ENCODE measurements around the gene FNDC3A. TPM values are rescaled to one million over a fixed set of nuclear protein-coding genes. Genes with fewer than 3 reads are reported as not detected.

Gene FNDC3A
- total RNA-seq, 1 experiment from 2014 or later: 61.4 TPM

- no peaks in the 10 kb centered on the region for H3K27me3 Mint-ChIP-seq (ENCODE audit: insufficient read depth, unreplicated experiment)
- H3K9me3 Mint-ChIP-seq (ENCODE audit: unreplicated experiment): no peaks in the 10 kb centered on the region
- ChIA-PET CTCF (interaction anchor here (0.7 kb wide), 1 partner anchor 96 kb away, joined by 4 read pairs; no protein-coding TSS in a partner anchor), POLR2A (interaction anchor here (0.6 kb wide), 1 partner anchor 368 kb away, joined by 3 read pairs; no protein-coding TSS in a partner anchor)
- intact Hi-C loops (cut with micrococcal nuclease): no loop called here
- H3K4me3 Mint-ChIP-seq (ENCODE audit: unreplicated experiment): no peak overlapping the region
- no peak overlapping the region for H3K27ac Mint-ChIP-seq (ENCODE audit: low read depth, unreplicated experiment)
- no peaks in the 10 kb centered on the region for H3K4me1 Mint-ChIP-seq (ENCODE audit: insufficient read depth, unreplicated experiment)
- TF ChIP-seq CTCF (IDR thresholded peaks at IDR 0.05; ENCODE audit: unreplicated experiment): no peak
- no TSS peak for BruUV-seq (replicated peaks)
- peaks cover 49% of the 10 kb centered on the region for H3K36me3 Mint-ChIP-seq (ENCODE audit: insufficient read depth, unreplicated experiment)
- DNase-seq (ENCODE audit: unreplicated experiment): no peak
Observed at GRCh38 chr13:49184621-49185020, 208.9 kb downstream of the FNDC3A start.

GRCh38 chr13:49185264-49185663 lies 209.6 kb downstream of the FNDC3A start:
- Mint-ChIP-seq H3K36me3 (ENCODE audit: insufficient read depth, unreplicated experiment) (peaks cover 49% of the 10 kb centered on the region), H3K4me3 (ENCODE audit: unreplicated experiment) (no peak overlapping the region), H3K27me3 (ENCODE audit: insufficient read depth, unreplicated experiment) (no peaks in the 10 kb centered on the region), H3K27ac (ENCODE audit: low read depth, unreplicated experiment) (no peak overlapping the region), H3K4me1 (ENCODE audit: insufficient read depth, unreplicated experiment) (no peaks in the 10 kb centered on the region), H3K9me3 (ENCODE audit: unreplicated experiment) (no peaks in the 10 kb centered on the region)
- intact Hi-C loops (cut with micrococcal nuclease): no loop called here
- no TSS peak for BruUV-seq (replicated peaks)
- POLR2A ChIA-PET: interaction anchor here (0.6 kb wide), 2 partner anchors 369 to 581 kb away, joined by 3 read pairs; no protein-coding TSS in a partner anchor
- TF ChIP-seq CTCF (IDR thresholded peaks at IDR 0.05; ENCODE audit: unreplicated experiment): no peak
- no peak for DNase-seq (ENCODE audit: unreplicated experiment)
- CTCF ChIA-PET: no interaction called here

GRCh38 chr13:49190901-49191300 lies 215.2 kb downstream of the FNDC3A start:
- no peak overlapping the region for H3K4me3 Mint-ChIP-seq (ENCODE audit: unreplicated experiment)
- no peak for DNase-seq (ENCODE audit: unreplicated experiment)
- TF ChIP-seq CTCF (IDR thresholded peaks at IDR 0.05; ENCODE audit: unreplicated experiment): no peak
- no peaks in the 10 kb centered on the region for H3K9me3 Mint-ChIP-seq (ENCODE audit: unreplicated experiment)
- no peak overlapping the region for H3K27ac Mint-ChIP-seq (ENCODE audit: low read depth, unreplicated experiment)
- H3K4me1 Mint-ChIP-seq (ENCODE audit: insufficient read depth, unreplicated experiment): no peaks in the 10 kb centered on the region
- POLR2A ChIA-PET: no interaction called here
- CTCF ChIA-PET: no interaction called here
- intact Hi-C loops (cut with micrococcal nuclease): loop anchor here (10.0 kb wide), 1 partner anchor 216 kb away; the partner anchor contains the start of gene FNDC3A
- no TSS peak for BruUV-seq (replicated peaks)
- H3K36me3 Mint-ChIP-seq (ENCODE audit: insufficient read depth, unreplicated experiment): peaks cover 71% of the 10 kb centered on the region
- H3K27me3 Mint-ChIP-seq (ENCODE audit: insufficient read depth, unreplicated experiment): no peaks in the 10 kb centered on the region

DNA sequence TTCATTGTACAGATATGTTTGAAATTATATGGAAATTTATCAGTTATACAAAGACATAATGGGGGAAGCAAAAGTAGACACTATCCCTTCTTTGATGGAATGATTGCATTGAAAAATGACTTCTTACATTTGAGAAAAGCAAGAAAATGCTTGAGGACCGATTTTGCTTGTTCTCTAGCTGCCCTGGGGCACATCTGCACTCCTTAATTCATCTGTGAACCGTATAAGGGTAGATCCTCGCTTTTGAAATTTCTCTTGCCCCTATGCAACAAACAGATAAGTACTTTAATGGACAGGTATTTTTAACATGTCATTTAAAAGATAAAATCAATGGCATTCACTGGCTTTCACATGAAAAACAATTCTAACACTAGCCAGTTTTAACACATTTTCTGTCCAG lies 230.9 kb downstream of the FNDC3A start:
- no TSS peak for BruUV-seq (replicated peaks)
- Mint-ChIP-seq H3K27ac (ENCODE audit: low read depth, unreplicated experiment) (no peak overlapping the region), H3K27me3 (ENCODE audit: insufficient read depth, unreplicated experiment) (no peaks in the 10 kb centered on the region), H3K36me3 (ENCODE audit: insufficient read depth, unreplicated experiment) (peaks cover 69% of the 10 kb centered on the region), H3K4me1 (ENCODE audit: insufficient read depth, unreplicated experiment) (no peaks in the 10 kb centered on the region), H3K4me3 (ENCODE audit: unreplicated experiment) (no peak overlapping the region), H3K9me3 (ENCODE audit: unreplicated experiment) (no peaks in the 10 kb centered on the region)
- ChIA-PET CTCF (no interaction called here), POLR2A (no interaction called here)
- intact Hi-C loops (cut with micrococcal nuclease): no loop called here
- DNase-seq (ENCODE audit: unreplicated experiment): no peak
- no peak for TF ChIP-seq CTCF (IDR thresholded peaks at IDR 0.05; ENCODE audit: unreplicated experiment)
